ENCODE measurements around the gene SKAP1. TPM values are rescaled to one million over a fixed set of nuclear protein-coding genes. Genes with fewer than 3 reads are reported as not detected.
"Not testable (repeated sequence)": the region's sequence is repeated elsewhere in the genome, so short reads cannot be mapped to it uniquely, and the experiment has no call there.

Gene SKAP1
- polyA plus RNA-seq, 2 donors = 1.1 to 2.6 TPM

- no peaks in the 10 kb centered on the region for H3K9me3 ChIP-seq (ENCODE audit: control insufficient read depth in 2 of 2, insufficient read depth in 1 of 2, low read depth in 1 of 2, low read length in 1 of 2)
- H3K36me3 ChIP-seq (ENCODE audit: control insufficient read depth in 2 of 2, insufficient read depth in 2 of 2, low read length in 1 of 2) = no peaks in the 10 kb centered on the region
- H3K4me1 ChIP-seq (ENCODE audit: control insufficient read depth in 2 of 2, insufficient read depth in 2 of 2, low read length in 1 of 2) = no peaks in the 10 kb centered on the region
- H3K4me3 ChIP-seq (ENCODE audit: low read depth in 1 of 2, low read length in 2 of 2) = no peak overlapping the region
- WGBS, 2 donors = 94 to 95% methylated on average over 1 of the region's 1 CpG
- H3K27me3 ChIP-seq (ENCODE audit: control insufficient read depth in 1 of 2, insufficient read depth in 2 of 2, low read length in 2 of 2) = peaks cover 0 to 3% of the 10 kb centered on the region in 2 donors
- no peak overlapping the region for H3K27ac ChIP-seq (ENCODE audit: low read depth in 2 of 2, low read length in 1 of 2)
These were observed 130.3 kb downstream of the SKAP1 start for GRCh38 chr17:48299760-48300159.

DNA sequence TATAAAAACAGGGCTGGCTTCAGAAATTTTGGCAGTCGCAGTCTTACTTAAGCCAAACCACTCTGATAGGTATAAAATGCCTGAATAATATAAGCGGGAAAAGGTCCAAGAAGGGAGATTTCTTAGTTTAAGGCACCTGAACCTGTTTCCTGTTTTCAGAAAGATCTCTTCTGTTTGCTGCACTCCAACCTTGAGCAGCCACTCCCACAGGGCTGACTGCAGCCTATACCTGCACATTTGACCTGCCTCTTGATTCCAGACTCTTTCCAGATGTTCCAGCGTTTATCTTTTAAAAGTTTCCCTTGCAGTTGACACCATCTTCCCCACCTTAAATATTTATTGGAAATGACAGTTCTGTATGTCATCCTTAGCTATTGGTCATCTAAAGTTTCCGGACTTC lies 132.2 kb downstream of the SKAP1 start:
- H3K27ac ChIP-seq (ENCODE audit: low read depth in 2 of 2, low read length in 1 of 2) = no peak overlapping the region
- 55 to 58% methylated on average over 4 of the region's 4 CpGs for WGBS, 2 donors
- no peaks in the 10 kb centered on the region for H3K4me1 ChIP-seq (ENCODE audit: control insufficient read depth in 2 of 2, insufficient read depth in 2 of 2, low read length in 1 of 2)
- no peak overlapping the region for H3K4me3 ChIP-seq (ENCODE audit: low read depth in 1 of 2, low read length in 2 of 2)
- H3K9me3 ChIP-seq (ENCODE audit: control insufficient read depth in 2 of 2, insufficient read depth in 1 of 2, low read depth in 1 of 2, low read length in 1 of 2) = no peaks in the 10 kb centered on the region
- H3K36me3 ChIP-seq (ENCODE audit: control insufficient read depth in 2 of 2, insufficient read depth in 2 of 2, low read length in 1 of 2) = no peaks in the 10 kb centered on the region
- H3K27me3 ChIP-seq (ENCODE audit: control insufficient read depth in 1 of 2, insufficient read depth in 2 of 2, low read length in 2 of 2) = peaks cover 0 to 3% of the 10 kb centered on the region in 2 donors

DNA sequence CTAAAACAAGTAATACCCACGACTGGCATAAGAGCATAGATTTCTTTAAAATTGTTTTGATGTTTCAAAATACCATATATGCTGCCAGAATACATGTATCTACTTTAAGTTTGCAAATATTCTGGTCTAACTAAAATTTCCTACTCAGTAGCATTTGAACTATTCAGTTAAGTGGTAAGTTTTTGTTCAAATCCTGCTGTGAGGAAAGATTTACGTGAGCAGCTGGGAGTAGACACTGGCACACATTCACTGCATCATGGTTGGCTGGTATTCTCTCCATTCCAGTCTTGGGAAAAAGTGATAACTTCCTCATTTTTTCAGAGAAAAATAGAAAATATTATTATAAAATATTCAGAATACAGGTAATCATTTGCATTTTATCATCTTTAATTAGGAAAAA lies 133.6 kb downstream of the SKAP1 start:
- 88 to 93% methylated on average over 2 of the region's 2 CpGs for WGBS, 2 donors
- Histone ChIP-seq H3K9me3 (ENCODE audit: control insufficient read depth in 2 of 2, insufficient read depth in 1 of 2, low read depth in 1 of 2, low read length in 1 of 2) (no peaks in the 10 kb centered on the region), H3K4me1 (ENCODE audit: control insufficient read depth in 2 of 2, insufficient read depth in 2 of 2, low read length in 1 of 2) (no peaks in the 10 kb centered on the region), H3K4me3 (ENCODE audit: low read depth in 1 of 2, low read length in 2 of 2) (no peak overlapping the region), H3K27me3 (ENCODE audit: control insufficient read depth in 1 of 2, insufficient read depth in 2 of 2, low read length in 2 of 2) (peaks cover 1 to 3% of the 10 kb centered on the region in 2 donors), H3K36me3 (ENCODE audit: control insufficient read depth in 2 of 2, insufficient read depth in 2 of 2, low read length in 1 of 2) (no peaks in the 10 kb centered on the region), H3K27ac (ENCODE audit: low read depth in 2 of 2, low read length in 1 of 2) (no peak overlapping the region)

DNA sequence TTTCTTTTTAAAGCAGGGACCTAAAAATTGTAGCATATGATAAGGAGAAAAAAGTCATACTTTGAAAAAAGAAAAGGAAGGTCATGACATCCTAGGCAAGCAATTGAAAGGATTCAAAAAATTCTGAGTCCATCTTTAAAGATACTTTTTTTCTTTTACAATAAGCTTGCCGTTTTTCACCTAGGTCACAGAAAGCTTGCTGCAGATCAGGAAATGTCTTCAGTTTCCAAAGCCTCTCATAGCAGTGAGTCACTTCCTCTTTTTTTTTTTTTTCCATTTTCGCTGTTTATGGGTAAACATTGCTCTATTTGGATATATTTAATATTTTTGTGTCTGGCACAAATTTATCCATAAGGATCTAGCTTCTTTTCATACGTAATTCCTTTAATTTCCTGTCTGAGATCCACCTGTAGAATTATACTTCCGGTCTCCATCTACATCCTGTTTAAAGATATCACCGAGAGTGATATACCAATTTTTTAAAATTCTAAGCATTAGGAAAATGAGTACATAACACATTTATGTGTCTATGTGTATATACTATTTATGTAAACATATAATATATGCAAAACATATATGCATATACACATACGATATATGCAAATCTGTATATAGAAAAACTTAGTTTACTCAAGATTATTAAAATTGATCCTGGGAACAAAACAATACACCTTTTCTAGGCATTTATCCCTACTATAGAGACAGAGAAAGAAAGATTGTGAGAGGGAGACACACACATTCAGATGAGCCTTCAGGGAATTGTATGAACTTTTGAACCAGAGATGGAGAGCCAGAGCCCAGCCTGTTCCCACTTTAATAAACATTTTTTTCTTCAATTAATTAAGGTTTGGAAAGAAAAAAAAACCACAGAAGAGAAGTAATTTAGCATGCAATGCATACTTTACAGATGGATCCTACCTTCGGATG lies 134.4 kb downstream of the SKAP1 start:
- Histone ChIP-seq H3K36me3 (ENCODE audit: control insufficient read depth in 2 of 2, insufficient read depth in 2 of 2, low read length in 1 of 2) (no peaks in the 10 kb centered on the region), H3K9me3 (ENCODE audit: control insufficient read depth in 2 of 2, insufficient read depth in 1 of 2, low read depth in 1 of 2, low read length in 1 of 2) (no peaks in the 10 kb centered on the region), H3K27me3 (ENCODE audit: control insufficient read depth in 1 of 2, insufficient read depth in 2 of 2, low read length in 2 of 2) (peaks cover 3% of the 10 kb centered on the region in 2 donors), H3K4me3 (ENCODE audit: low read depth in 1 of 2, low read length in 2 of 2) (no peak overlapping the region), H3K4me1 (ENCODE audit: control insufficient read depth in 2 of 2, insufficient read depth in 2 of 2, low read length in 1 of 2) (no peaks in the 10 kb centered on the region), H3K27ac (ENCODE audit: low read depth in 2 of 2, low read length in 1 of 2) (no peak overlapping the region)
- WGBS, 2 donors = 62 to 65% methylated on average over 7 of the region's 7 CpGs

GRCh38 chr17:48294806-48295361 lies 135.1 kb downstream of the SKAP1 start:
- peaks cover 0 to 3% of the 10 kb centered on the region in 2 donors for H3K27me3 ChIP-seq (ENCODE audit: control insufficient read depth in 1 of 2, insufficient read depth in 2 of 2, low read length in 2 of 2)
- H3K36me3 ChIP-seq (ENCODE audit: control insufficient read depth in 2 of 2, insufficient read depth in 2 of 2, low read length in 1 of 2) = no peaks in the 10 kb centered on the region
- H3K27ac ChIP-seq (ENCODE audit: low read depth in 2 of 2, low read length in 1 of 2) = no peak overlapping the region
- no peaks in the 10 kb centered on the region for H3K4me1 ChIP-seq (ENCODE audit: control insufficient read depth in 2 of 2, insufficient read depth in 2 of 2, low read length in 1 of 2)
- WGBS, 2 donors = 32 to 39% methylated on average over 3 of the region's 3 CpGs
- H3K4me3 ChIP-seq (ENCODE audit: low read depth in 1 of 2, low read length in 2 of 2) = no peak overlapping the region
- H3K9me3 ChIP-seq (ENCODE audit: control insufficient read depth in 2 of 2, insufficient read depth in 1 of 2, low read depth in 1 of 2, low read length in 1 of 2) = no peaks in the 10 kb centered on the region

- no peaks in the 10 kb centered on the region for H3K9me3 ChIP-seq (ENCODE audit: control insufficient read depth in 2 of 2, insufficient read depth in 1 of 2, low read depth in 1 of 2, low read length in 1 of 2)
- WGBS, 2 donors = 51 to 60% methylated on average over 12 of the region's 12 CpGs
- peaks cover 0 to 3% of the 10 kb centered on the region in 2 donors for H3K27me3 ChIP-seq (ENCODE audit: control insufficient read depth in 1 of 2, insufficient read depth in 2 of 2, low read length in 2 of 2)
- H3K36me3 ChIP-seq (ENCODE audit: control insufficient read depth in 2 of 2, insufficient read depth in 2 of 2, low read length in 1 of 2) = no peaks in the 10 kb centered on the region
- no peak overlapping the region for H3K27ac ChIP-seq (ENCODE audit: low read depth in 2 of 2, low read length in 1 of 2)
- no peaks in the 10 kb centered on the region for H3K4me1 ChIP-seq (ENCODE audit: control insufficient read depth in 2 of 2, insufficient read depth in 2 of 2, low read length in 1 of 2)
- H3K4me3 ChIP-seq (ENCODE audit: low read depth in 1 of 2, low read length in 2 of 2) = no peak overlapping the region
These were observed 135.8 kb downstream of the SKAP1 start for GRCh38 chr17:48294020-48294805.

DNA sequence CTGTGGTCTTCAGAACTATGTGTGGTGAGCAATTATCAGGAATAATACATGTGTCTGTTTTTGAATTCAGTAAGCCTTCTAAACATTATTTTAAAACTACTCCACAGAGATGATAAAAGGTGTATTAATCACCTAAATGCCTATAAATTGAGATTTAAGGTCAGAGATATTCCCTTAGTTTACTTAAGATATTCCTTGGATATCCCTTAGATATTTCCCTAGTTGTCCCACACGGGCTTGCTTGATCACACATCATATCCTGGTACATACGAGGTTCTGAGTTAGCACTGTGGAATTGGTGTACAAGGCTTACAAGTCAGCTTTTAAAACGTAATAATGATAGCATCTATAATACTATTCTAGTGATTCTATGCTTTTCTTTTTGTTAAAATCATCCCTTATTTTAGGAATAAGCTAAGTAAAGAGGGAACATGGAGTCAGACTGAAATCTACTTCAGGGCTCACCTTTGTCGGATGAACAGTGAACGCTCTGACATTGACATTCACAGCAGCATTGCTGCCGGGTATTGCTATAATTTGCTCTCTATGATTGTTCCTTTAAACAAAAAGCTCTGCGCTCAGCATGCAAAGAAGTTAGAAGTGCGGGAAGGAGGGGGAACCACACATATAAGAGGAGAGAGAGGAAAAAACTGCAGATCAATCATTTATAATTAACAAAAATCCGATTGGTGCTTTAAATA lies 136.5 kb downstream of the SKAP1 start:
- H3K36me3 ChIP-seq (ENCODE audit: control insufficient read depth in 2 of 2, insufficient read depth in 2 of 2, low read length in 1 of 2) = no peaks in the 10 kb centered on the region
- H3K9me3 ChIP-seq (ENCODE audit: control insufficient read depth in 2 of 2, insufficient read depth in 1 of 2, low read depth in 1 of 2, low read length in 1 of 2) = no peaks in the 10 kb centered on the region
- H3K4me1 ChIP-seq (ENCODE audit: control insufficient read depth in 2 of 2, insufficient read depth in 2 of 2, low read length in 1 of 2) = no peaks in the 10 kb centered on the region
- 47 to 48% methylated on average over 9 of the region's 9 CpGs for WGBS, 2 donors
- H3K4me3 ChIP-seq (ENCODE audit: low read depth in 1 of 2, low read length in 2 of 2) = no peak overlapping the region
- H3K27me3 ChIP-seq (ENCODE audit: control insufficient read depth in 1 of 2, insufficient read depth in 2 of 2, low read length in 2 of 2) = peaks cover under 1 to 3% of the 10 kb centered on the region in 2 donors
- H3K27ac ChIP-seq (ENCODE audit: low read depth in 2 of 2, low read length in 1 of 2) = no peak overlapping the region

- 41 to 45% methylated on average over 2 of the region's 2 CpGs for WGBS, 2 donors
- H3K36me3 ChIP-seq (ENCODE audit: control insufficient read depth in 2 of 2, insufficient read depth in 2 of 2, low read length in 1 of 2) = no peaks in the 10 kb centered on the region
These were observed 139.6 kb downstream of the SKAP1 start for GRCh38 chr17:48290378-48290777.

GRCh38 chr17:48286917-48287316 lies 143.1 kb downstream of the SKAP1 start:
- 92 to 93% methylated on average over 9 of the region's 9 CpGs for whole genome bisulfite sequencing, 2 donors
- H3K27me3 ChIP-seq (ENCODE audit: control insufficient read depth in 1 of 2, insufficient read depth in 2 of 2, low read length in 2 of 2); H3K27ac ChIP-seq (ENCODE audit: low read depth in 2 of 2, low read length in 1 of 2); H3K4me1 ChIP-seq (ENCODE audit: control insufficient read depth in 2 of 2, insufficient read depth in 2 of 2, low read length in 1 of 2); H3K4me3 ChIP-seq (ENCODE audit: low read depth in 1 of 2, low read length in 2 of 2); H3K36me3 ChIP-seq (ENCODE audit: control insufficient read depth in 2 of 2, insufficient read depth in 2 of 2, low read length in 1 of 2); H3K9me3 ChIP-seq (ENCODE audit: control insufficient read depth in 2 of 2, insufficient read depth in 1 of 2, low read depth in 1 of 2, low read length in 1 of 2): not testable (repeated sequence)

More at GRCh38 chr17:48290378-48290777, 139.6 kb downstream of the SKAP1 start:
- H3K9me3 ChIP-seq (ENCODE audit: control insufficient read depth in 2 of 2, insufficient read depth in 1 of 2, low read depth in 1 of 2, low read length in 1 of 2) = no peaks in the 10 kb centered on the region
- H3K27ac ChIP-seq (ENCODE audit: low read depth in 2 of 2, low read length in 1 of 2) = no peak overlapping the region
- H3K4me3 ChIP-seq (ENCODE audit: low read depth in 1 of 2, low read length in 2 of 2) = no peak overlapping the region
- peaks cover 2 to 3% of the 10 kb centered on the region in 2 donors for H3K27me3 ChIP-seq (ENCODE audit: control insufficient read depth in 1 of 2, insufficient read depth in 2 of 2, low read length in 2 of 2)
- no peaks in the 10 kb centered on the region for H3K4me1 ChIP-seq (ENCODE audit: control insufficient read depth in 2 of 2, insufficient read depth in 2 of 2, low read length in 1 of 2)
